ENCODE results near the gene UBE2I.

DNA sequence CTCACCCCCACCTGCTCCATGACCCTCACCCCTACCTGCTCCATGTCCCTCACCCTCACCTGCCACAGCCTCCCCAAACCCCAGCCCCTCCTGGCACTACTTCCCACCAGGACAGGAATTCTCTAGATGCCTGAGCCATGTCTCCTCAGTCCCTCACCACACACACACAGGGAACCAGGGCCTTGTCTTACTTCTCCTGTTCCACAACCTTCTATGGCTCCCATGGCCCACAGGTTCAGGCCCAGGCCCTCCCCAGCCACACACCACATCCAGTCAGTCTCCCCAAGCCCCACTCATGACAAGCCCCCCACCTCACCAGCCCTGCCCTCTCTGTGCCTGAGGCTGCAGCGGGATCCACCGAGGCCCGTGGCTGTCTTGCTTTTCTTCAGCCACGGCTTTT lies 3.1 kb upstream of the UBE2I start:
- TF ChIP-seq GATA2 (IDR thresholded peaks at IDR 0.05; ENCODE audit: low read depth, low read length) (no peak), GATA3 (IDR thresholded peaks at IDR 0.05; ENCODE audit: low read depth, low read length) (no peak)

All from SH-SY5Y (cell line).